HepG2 (cell line): Measurements from ENCODE around the gene LHPP. TPM values are rescaled to one million over a fixed set of nuclear protein-coding genes. Genes with fewer than 3 reads are reported as not detected.
A peak's percentile ranks its signal among the peaks of the same experiment; 100 is the strongest.

Experiments used
- ATAC-seq: fragments of 200-7000 bp; cut with Tn5 transposase; 3 replicates; pipeline ENCODE4 v1.9.1; 2020; ENCODE audit warnings: mild to moderate bottlenecking, moderate library complexity
- BruUV-seq: library from RNA; stranded (reverse); fragments of 400-500 nt; replicated peaks from 2 replicates; lab custom pipeline; 2021; lab: Mats Ljungman, UMichigan
- CTCF ChIA-PET: fragments of 300-600 bp; formaldehyde crosslinking; extraction: SDS; loops from one replicate; lab custom pipeline; 2021; ENCODE audit warnings: low total read pairs, inconsistent platforms, low intra/inter-chr PET ratio; lab: Yijun Ruan, JAX
- POLR2A ChIA-PET: fragments of 350-600 bp; sonication (Branson Sonifier 250); formaldehyde crosslinking; loops from one replicate; lab custom pipeline; 2020; ENCODE audit warnings: antibody characterized with exemption, inconsistent platforms; lab: Yijun Ruan, JAX
- DNase-seq: peaks from one replicate; pipeline ENCODE4 v3.0.0-alpha.2; 2015; ENCODE audit warnings: low spot score
- FAIRE-seq: peaks from 3 replicates; lab custom pipeline; 2011; peaks lifted over from hg19 to GRCh38; lab: Jason Lieb, UNC
- H2AFZ ChIP-seq: one replicate; pipeline ENCODE4 v1.6.1; 2011; ENCODE audit warnings: low read length, inconsistent platforms
- H3K27ac ChIP-seq: fragments of 300-600 bp; 3 replicates; pipeline ENCODE4 v1.8.0; 2011; ENCODE audit warnings: mixed run types, mild to moderate bottlenecking, mixed read lengths, low read length, inconsistent platforms; ENCODE audit not compliant: insufficient read depth; ENCODE audit errors: extremely low read length
- H3K27me3 ChIP-seq, 2 experiments: fragments of 200-600 bp in 1 of 2; 2 replicates in 1 of 2; 3 replicates in 1 of 2; pipeline versions ENCODE4 v1.6.0 to v1.8.0; 2011; ENCODE audit warnings: low read length in 2 of 2, mild to moderate bottlenecking in 2 of 2, moderate library complexity in 2 of 2, inconsistent platforms in 1 of 2; ENCODE audit not compliant: insufficient read depth in 2 of 2, control insufficient read depth in 1 of 2
- H3K36me3 ChIP-seq, 2 experiments: fragments of 200-600 bp in 1 of 2; replicated peaks in 1 of 2; 2 replicates in 1 of 2; 3 replicates in 1 of 2; pipeline versions ENCODE4 v1.5.1 to v1.8.0; 2011; ENCODE audit warnings: low read length in 2 of 2, inconsistent platforms in 1 of 2; ENCODE audit not compliant: insufficient read depth in 2 of 2, control insufficient read depth in 1 of 2
- H3K4me1 ChIP-seq: 2 replicates; pipeline ENCODE4 v1.5.1; 2012; ENCODE audit warnings: low read length, inconsistent platforms; ENCODE audit not compliant: insufficient read depth
- H3K4me2 ChIP-seq: 2 replicates; pipeline ENCODE4 v1.6.0; 2011; ENCODE audit warnings: low read depth, low read length, inconsistent platforms
- H3K4me3 ChIP-seq, 3 experiments: fragments of 200-600 bp in 1 of 3; sonication (generic), shearing (Covaris generic) in 1 of 3; replicated peaks in 1 of 3; 2 replicates each; pipeline ENCODE4 v1.5.1; 2011 to 2016; ENCODE audit warnings: low read length in 3 of 3, inconsistent platforms in 2 of 3, low read depth in 2 of 3, mild to moderate bottlenecking in 2 of 3, control low read depth in 1 of 3, mixed read lengths in 1 of 3; ENCODE audit not compliant: insufficient read depth in 1 of 3
- H3K79me2 ChIP-seq: one replicate; pipeline ENCODE4 v1.6.1; 2011; ENCODE audit warnings: low read length, inconsistent platforms; ENCODE audit not compliant: insufficient read depth
- H3K9ac ChIP-seq: 2 replicates; pipeline ENCODE4 v1.6.0; 2011; ENCODE audit warnings: mild to moderate bottlenecking, low read depth, low read length, inconsistent platforms; ENCODE audit not compliant: insufficient read depth
- H3K9me3 ChIP-seq: 2 replicates; pipeline ENCODE4 v1.5.1; 2012; ENCODE audit warnings: mild to moderate bottlenecking, low read length
- H4K20me1 ChIP-seq: 2 replicates; pipeline ENCODE4 v1.6.0; 2011; ENCODE audit warnings: inconsistent platforms, mild to moderate bottlenecking, low read length, moderate library complexity; ENCODE audit not compliant: insufficient read depth
- CTCF ChIP-seq: sonication (generic); formaldehyde crosslinking; IDR thresholded peaks from 2 replicates; pipeline ENCODE4 v1.5.0; 2020; ENCODE audit warnings: mild to moderate bottlenecking, missing genetic modification reagents, moderate library complexity
- KDM1A ChIP-seq: IDR thresholded peaks from 2 replicates; pipeline ENCODE4 v1.6.1; 2016; ENCODE audit warnings: missing compliant biosample characterization
- MXD1 ChIP-seq: sonication (generic); formaldehyde crosslinking; IDR thresholded peaks from 2 replicates; pipeline ENCODE4 v1.4.0; 2020; ENCODE audit warnings: mild to moderate bottlenecking, missing genetic modification reagents
- MYC ChIP-seq: sonication (generic); formaldehyde crosslinking; IDR thresholded peaks from 2 replicates; pipeline ENCODE4 v1.9.0; 2021; ENCODE audit warnings: missing genetic modification reagents, borderline replicate concordance
- PRMT3 ChIP-seq: sonication (generic); formaldehyde crosslinking; IDR thresholded peaks from 2 replicates; pipeline ENCODE4 v1.8.1; 2022; ENCODE audit warnings: low read depth, mild to moderate bottlenecking, moderate library complexity, missing genetic modification reagents, borderline replicate concordance
- RAD21 ChIP-seq: fragments of 450-650 bp; formaldehyde crosslinking; IDR thresholded peaks from 2 replicates; pipeline ENCODE4 v1.5.0; 2020; ENCODE audit warnings: mild to moderate bottlenecking
- SPEN ChIP-seq: sonication (generic); formaldehyde crosslinking; IDR thresholded peaks from 2 replicates; pipeline ENCODE4 v1.5.1; 2020; ENCODE audit warnings: low read depth, mild to moderate bottlenecking, missing genetic modification reagents
- UBTF ChIP-seq: sonication (generic); formaldehyde crosslinking; IDR thresholded peaks from 2 replicates; pipeline ENCODE4 v1.4.0; 2020; ENCODE audit warnings: mild to moderate bottlenecking, missing genetic modification reagents
- YEATS4 ChIP-seq: sonication (generic); formaldehyde crosslinking; IDR thresholded peaks from 2 replicates; pipeline ENCODE4 v1.4.0; 2020; ENCODE audit warnings: missing genetic modification reagents, borderline replicate concordance
- ZBTB2 ChIP-seq: sonication (generic); formaldehyde crosslinking; IDR thresholded peaks from 2 replicates; pipeline ENCODE4 v1.8.0; 2022; ENCODE audit warnings: low read depth, missing genetic modification reagents
- WGBS: methylation state at CpG from one replicate; pipeline ENCODE4 v1.1.6; 2017; ENCODE audit warnings: low lambda C conversion rate; 5-methylcytosine and 5-hydroxymethylcytosine counted together
- in situ Hi-C: cut with HindIII; loops from 2 replicates; pipeline ENCODE4 v1.10.0; 2017; ENCODE audit warnings: low pct_unique_long_range_greater_than_20kb; ENCODE audit not compliant: extremely low pct_ligation_motif_present
- intact Hi-C: fragments of 100-400 bp; cut with micrococcal nuclease; formaldehyde crosslinking; loops from one replicate; pipeline ENCODE4 v1.10.0; 2022; ENCODE audit not compliant: unreplicated experiment
- polyA plus RNA-seq, 8 experiments: library from polyadenylated mRNA; depleted of rRNA in 3 of 8; stranded (reverse) in 7 of 8; unstranded in 1 of 8; fragments of >200 nt; fragmentation: Illumina TruSeq in 4 of 8; extraction: Trizol in 4 of 8; gene quantifications; 2 replicates each; pipeline versions ENCODE4 v1.2.1 to v1.2.3, GENCODE V29; 2011 to 2016; ENCODE audit warnings: low read depth in 4 of 8, missing spikeins in 1 of 8, mixed read lengths in 1 of 8; ENCODE audit not compliant: insufficient read depth in 1 of 8
- total RNA-seq, 5 experiments: library from RNA; depleted of rRNA; stranded (reverse); fragments of >200 nt; fragmentation: Illumina TruSeq; extraction: Trizol; gene quantifications; 2 replicates each; pipeline ENCODE4 v1.2.3, GENCODE V29; 2016; ENCODE audit warnings: low read depth in 1 of 5

LHPP gene
- total and polyA plus RNA-seq, 2 of the 13 experiments (the other 11 are each of a cell fraction or from before 2014, with no cell fraction given), result 5.2 to 13.1 TPM

- Histone ChIP-seq H3K79me2 (no peaks in the 10 kb centered on the region), H3K9ac (no peak overlapping the region), H3K27ac (no peak overlapping the region), H2AFZ (no peak overlapping the region), H3K4me3 (peak overlapping the region in 1 of 3 experiments; percentile 47; a peak in 1 of 6 replicates), H4K20me1 (no peaks in the 10 kb centered on the region), H3K4me1 (peaks cover 14% of the 10 kb centered on the region), H3K9me3 (no peaks in the 10 kb centered on the region), H3K27me3 (no peaks in the 10 kb centered on the region), H3K36me3 (no peaks in the 10 kb centered on the region), H3K4me2 (peak overlapping the region; percentile 74)
- 32% methylated on average over 10 of the region's 24 CpGs for WGBS
- CTCF ChIA-PET, result no interaction called here
- POLR2A ChIA-PET, result interaction anchor here (1.7 kb wide), 1 partner anchor 78 kb away, joined by 4 read pairs; the partner anchor contains the start of gene OAT
- no peak for DNase-seq
- BruUV-seq, result no TSS peak
- no peak for FAIRE-seq
- TF ChIP-seq KDM1A (CRISPR knock-in tag) (no peak), CTCF (CRISPR knock-in tag) (peak; percentile 15; the same call in 1 of the 2 replicates), SPEN (CRISPR knock-in tag) (no peak), UBTF (CRISPR knock-in tag) (0 out of 2 replicates have a peak, but pooled peaks have one; percentile 23), PRMT3 (no peak), MYC (peak; percentile 31; the same call in 1 of the 2 replicates), RAD21 (CRISPR knock-in tag) (peak; percentile 14; the same call in 1 of the 2 replicates), ZBTB2 (CRISPR knock-in tag) (no peak), YEATS4 (CRISPR knock-in tag) (0 out of 2 replicates have a peak, but pooled peaks have one; percentile 31), MXD1 (CRISPR knock-in tag) (no peak)
- in situ Hi-C loops, result no loop called here
- intact Hi-C loops, result no loop called here
- peak; percentile 96 for ATAC-seq
These were observed 35.0 kb downstream of the LHPP start for GRCh38 chr10:124496620-124497019.
